Measurements from ENCODE around the gene NCOA3.

NCOA3 gene

GRCh38 chr20:47631078-47631477 is 129.4 kb downstream of the NCOA3 start:
- 0 out of 2 replicates have a peak, but pooled peaks cover 6% of the 10 kb centered on the region for H4K20me1 ChIP-seq (ENCODE audit: control insufficient read depth, insufficient read depth, low read depth, low read length)
- no peaks in the 10 kb centered on the region for H3K9me2 ChIP-seq (replicated peaks; ENCODE audit: control insufficient read depth, low read length)
- TF ChIP-seq EZH2phosphoT487 (IDR thresholded peaks at IDR 0.05; ENCODE audit: borderline replicate concordance, low read length), result no peak
- no peak for TF ChIP-seq CTCF (IDR thresholded peaks at IDR 0.05; ENCODE audit: low read depth, low read length, poor library complexity, severe bottlenecking)
- H3K27me3 ChIP-seq (ENCODE audit: control insufficient read depth, low read length), result no peaks in the 10 kb centered on the region
- no peak overlapping the region for H3K4me3 ChIP-seq (ENCODE audit: low read length)
- H3K27ac ChIP-seq (ENCODE audit: low read depth, low read length), result no peak overlapping the region
- H3K4me2 ChIP-seq (ENCODE audit: low read length), result no peak overlapping the region
- peaks cover 42% of the 10 kb centered on the region for H3F3A ChIP-seq (ENCODE audit: control insufficient read depth, insufficient read depth)
- H3K79me2 ChIP-seq (ENCODE audit: control insufficient read depth, low read length), result peaks cover 68% of the 10 kb centered on the region
- no peaks in the 10 kb centered on the region for H3K9me3 ChIP-seq (ENCODE audit: control insufficient read depth, insufficient read depth, low read length)
- H3K4me1 ChIP-seq (ENCODE audit: control insufficient read depth, low read length), result no peaks in the 10 kb centered on the region
- peaks cover 95% of the 10 kb centered on the region for H3K36me3 ChIP-seq (ENCODE audit: control insufficient read depth, low read length)

GRCh38 chr20:47635256-47635655 is 133.6 kb downstream of the NCOA3 start:
- TF ChIP-seq EZH2phosphoT487 (IDR thresholded peaks at IDR 0.05; ENCODE audit: borderline replicate concordance, low read length), result no peak
- no peak for TF ChIP-seq CTCF (IDR thresholded peaks at IDR 0.05; ENCODE audit: low read depth, low read length, poor library complexity, severe bottlenecking)
- no peak overlapping the region for H3K4me3 ChIP-seq (ENCODE audit: low read length)
- H3K27me3 ChIP-seq (ENCODE audit: control insufficient read depth, low read length), result no peaks in the 10 kb centered on the region
- no peaks in the 10 kb centered on the region for H3K4me1 ChIP-seq (ENCODE audit: control insufficient read depth, low read length)
- H3K9me3 ChIP-seq (ENCODE audit: control insufficient read depth, insufficient read depth, low read length), result no peaks in the 10 kb centered on the region
- no peaks in the 10 kb centered on the region for H3K9me2 ChIP-seq (replicated peaks; ENCODE audit: control insufficient read depth, low read length)
- H3K36me3 ChIP-seq (ENCODE audit: control insufficient read depth, low read length), result peaks cover 95% of the 10 kb centered on the region
- H4K20me1 ChIP-seq (ENCODE audit: control insufficient read depth, insufficient read depth, low read depth, low read length), result 0 out of 2 replicates have a peak, but pooled peaks cover 4% of the 10 kb centered on the region
- no peak overlapping the region for H3K27ac ChIP-seq (ENCODE audit: low read depth, low read length)
- peaks cover 53% of the 10 kb centered on the region for H3F3A ChIP-seq (ENCODE audit: control insufficient read depth, insufficient read depth)
- H3K79me2 ChIP-seq (ENCODE audit: control insufficient read depth, low read length), result peaks cover 60% of the 10 kb centered on the region
- H3K4me2 ChIP-seq (ENCODE audit: low read length), result no peak overlapping the region

GRCh38 chr20:47638851-47639250 is 137.2 kb downstream of the NCOA3 start:
- Histone ChIP-seq H3K4me3 (ENCODE audit: low read length) (no peak overlapping the region), H4K20me1 (ENCODE audit: control insufficient read depth, insufficient read depth, low read depth, low read length) (peaks cover 9% of the 10 kb centered on the region; the same call in 1 of the 2 replicates), H3K27me3 (ENCODE audit: control insufficient read depth, low read length) (no peaks in the 10 kb centered on the region), H3K9me2 (replicated peaks; ENCODE audit: control insufficient read depth, low read length) (no peaks in the 10 kb centered on the region), H3K27ac (ENCODE audit: low read depth, low read length) (no peak overlapping the region), H3K79me2 (ENCODE audit: control insufficient read depth, low read length) (peaks cover 50% of the 10 kb centered on the region), H3K4me2 (ENCODE audit: low read length) (no peak overlapping the region), H3K4me1 (ENCODE audit: control insufficient read depth, low read length) (no peaks in the 10 kb centered on the region), H3F3A (ENCODE audit: control insufficient read depth, insufficient read depth) (peaks cover 61% of the 10 kb centered on the region), H3K36me3 (ENCODE audit: control insufficient read depth, low read length) (peaks cover 96% of the 10 kb centered on the region), H3K9me3 (ENCODE audit: control insufficient read depth, insufficient read depth, low read length) (no peaks in the 10 kb centered on the region)
- TF ChIP-seq EZH2phosphoT487 (IDR thresholded peaks at IDR 0.05; ENCODE audit: borderline replicate concordance, low read length), result no peak
- no peak for TF ChIP-seq CTCF (IDR thresholded peaks at IDR 0.05; ENCODE audit: low read depth, low read length, poor library complexity, severe bottlenecking)
